ENCODE results near the gene NWD2. TPM values are rescaled to one million over a fixed set of nuclear protein-coding genes. Genes with fewer than 3 reads are reported as not detected.

The NWD2 gene
- total RNA-seq, 1 experiment from 2014 or later, result not detected

GRCh38 chr4:37381040-37381668 is 136.6 kb downstream of the NWD2 start:
- Histone ChIP-seq H3K36me3 (ENCODE audit: control insufficient read depth in 1 of 2, insufficient read depth in 2 of 2, low read length in 2 of 2) (no peaks in the 10 kb centered on the region), H3K79me2 (ENCODE audit: insufficient read depth, low read length) (no peaks in the 10 kb centered on the region), H3K27ac (ENCODE audit: low read depth, low read length) (no peak overlapping the region), H3K9me2 (ENCODE audit: insufficient read depth) (no peaks in the 10 kb centered on the region), H3K4me3 (replicated peaks in 1 of 2; ENCODE audit: low read depth in 1 of 2, low read length in 2 of 2) (no peak overlapping the region), H3K9ac (ENCODE audit: low read length) (no peak overlapping the region), H3K9me3 (ENCODE audit: control insufficient read depth in 1 of 2, insufficient read depth in 1 of 2, low read depth in 1 of 2, low read length in 2 of 2) (no peaks in the 10 kb centered on the region), H3K4me2 (ENCODE audit: low read length) (no peak overlapping the region), H3K4me1 (ENCODE audit: control insufficient read depth in 1 of 2, insufficient read depth in 2 of 2, low read length in 2 of 2) (no peaks in the 10 kb centered on the region), H3K27me3 (ENCODE audit: insufficient read depth, low read length) (no peaks in the 10 kb centered on the region), H2AFZ (ENCODE audit: low read depth, low read length, poor library complexity, severe bottlenecking) (no peak overlapping the region), H4K20me1 (ENCODE audit: insufficient read depth) (no peaks in the 10 kb centered on the region)
- TF ChIP-seq POLR2A (IDR thresholded peaks at IDR 0.05; ENCODE audit: borderline replicate concordance, extremely low read depth, insufficient read depth, insufficient read length) (no peak), SP1 (IDR thresholded peaks at IDR 0.05; ENCODE audit: low read depth) (no peak), YY1 (IDR thresholded peaks at IDR 0.05; ENCODE audit: extremely low read depth, insufficient replicate concordance, low read depth, low read length) (no peak), RAD21 (IDR thresholded peaks at IDR 0.05; ENCODE audit: low read depth) (no peak), REST (IDR thresholded peaks at IDR 0.05; ENCODE audit: low read depth) (no peak), CEBPB (IDR thresholded peaks at IDR 0.05; ENCODE audit: low read depth) (no peak), ZFX (IDR thresholded peaks at IDR 0.05) (no peak), POLR2AphosphoS5 (IDR thresholded peaks at IDR 0.05; ENCODE audit: low read depth, low read length) (no peak), TCF7L2 (IDR thresholded peaks at IDR 0.05; ENCODE audit: borderline replicate concordance, extremely low read depth, insufficient read depth, insufficient read length) (no peak), ATF3 (IDR thresholded peaks at IDR 0.05) (no peak), ELF1 (IDR thresholded peaks at IDR 0.05; ENCODE audit: borderline replicate concordance, low read depth) (no peak), JUND (IDR thresholded peaks at IDR 0.05) (no peak), SRF (IDR thresholded peaks at IDR 0.05; ENCODE audit: low read depth) (no peak), EZH2 (IDR thresholded peaks at IDR 0.05) (no peak), CBX3 (IDR thresholded peaks at IDR 0.05; ENCODE audit: low read depth) (no peak), FOSL1 (IDR thresholded peaks at IDR 0.05; ENCODE audit: low read depth) (no peak), CTCF (IDR thresholded peaks at IDR 0.05 in 2 of 3, conservative IDR thresholded peaks at IDR 0.05 in 1 of 3; ENCODE audit: borderline replicate concordance in 1 of 3, insufficient read depth in 1 of 3, low read depth in 2 of 3, low read length in 2 of 3) (no peak)
- TF ChIP-seq, protein P1, sequence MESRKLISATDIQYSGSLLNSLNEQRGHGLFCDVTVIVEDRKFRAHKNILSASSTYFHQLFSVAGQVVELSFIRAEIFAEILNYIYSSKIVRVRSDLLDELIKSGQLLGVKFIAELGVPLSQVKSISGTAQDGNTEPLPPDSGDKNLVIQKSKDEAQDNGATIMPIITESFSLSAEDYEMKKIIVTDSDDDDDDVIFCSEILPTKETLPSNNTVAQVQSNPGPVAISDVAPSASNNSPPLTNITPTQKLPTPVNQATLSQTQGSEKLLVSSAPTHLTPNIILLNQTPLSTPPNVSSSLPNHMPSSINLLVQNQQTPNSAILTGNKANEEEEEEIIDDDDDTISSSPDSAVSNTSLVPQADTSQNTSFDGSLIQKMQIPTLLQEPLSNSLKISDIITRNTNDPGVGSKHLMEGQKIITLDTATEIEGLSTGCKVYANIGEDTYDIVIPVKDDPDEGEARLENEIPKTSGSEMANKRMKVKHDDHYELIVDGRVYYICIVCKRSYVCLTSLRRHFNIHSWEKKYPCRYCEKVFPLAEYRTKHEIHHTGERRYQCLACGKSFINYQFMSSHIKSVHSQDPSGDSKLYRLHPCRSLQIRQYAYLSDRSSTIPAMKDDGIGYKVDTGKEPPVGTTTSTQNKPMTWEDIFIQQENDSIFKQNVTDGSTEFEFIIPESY (IDR thresholded peaks at IDR 0.05; ENCODE audit: extremely low read depth, insufficient replicate concordance, low read length), result no peak
- BruUV-seq (replicated peaks), result no TSS peak
- RAD21 ChIA-PET (ENCODE audit: low non-redundant PET in 1 of 2, low total read pairs in 2 of 2, uncharacterized antibody in 2 of 2, unreplicated experiment in 2 of 2), result no interaction called here
- CTCF ChIA-PET, result no interaction called here
- intact Hi-C loops (cut with micrococcal nuclease), result loop anchor here (5.0 to 10.0 kb wide), 2 partner anchors 194 to 316 kb away; no protein-coding TSS in a partner anchor
- ATAC-seq, result no peak
- DNase-seq (ENCODE audit: low read depth, low spot score), result no peak
- POLR2A ChIA-PET, result no interaction called here

Data from HCT116 (cell line).